B cell (primary cell): Measurements from ENCODE around the gene RNLS. TPM values are rescaled to one million over a fixed set of nuclear protein-coding genes. Genes with fewer than 3 reads are reported as not detected.

Source experiments
- ATAC-seq: fragments of 200-7000 bp; cut with Tn5 transposase; one replicate; pipeline ENCODE4 v1.10.0; 2021; ENCODE audit warnings: low read depth, mild to moderate bottlenecking, moderate number of reproducible peaks, moderate library complexity
- CTCF ChIA-PET: fragments of 350-600 bp; sonication (Branson Sonifier 250); formaldehyde crosslinking; loops from one replicate; lab custom pipeline; 2021; ENCODE audit warnings: antibody characterized with exemption, inconsistent platforms; lab: Charles Lee
- POLR2A ChIA-PET: fragments of 350-600 bp; sonication (Branson Sonifier 250); formaldehyde crosslinking; loops from one replicate; lab custom pipeline; 2021; ENCODE audit warnings: antibody characterized with exemption; lab: Charles Lee
- DNase-seq: peaks from one replicate; pipeline ENCODE4 v3.0.0; 2013
- H2AFZ ChIP-seq: 2 replicates; pipeline ENCODE4 v1.6.1; 2012; ENCODE audit warnings: mild to moderate bottlenecking, low read depth, low read length; ENCODE audit not compliant: insufficient read depth, poor library complexity, severe bottlenecking
- H3K27ac ChIP-seq, 2 donors: 1 replicate in 1 of 2; 2 replicates in 1 of 2; pipeline ENCODE4 v1.5.1; 2012 to 2013; ENCODE audit warnings: low read length in 2 of 2, mild to moderate bottlenecking in 2 of 2, moderate library complexity in 1 of 2
- H3K27me3 ChIP-seq, 4 experiments: fragments of 200-600 bp in 1 of 4; sonication (generic) in 1 of 4; replicated peaks in 1 of 4; 1 replicate in 2 of 4; 2 replicates in 2 of 4; pipeline versions ENCODE4 v1.6.1 to v1.7.0; 2013 to 2016; ENCODE audit warnings: low read length in 3 of 4, mild to moderate bottlenecking in 2 of 4, mixed read lengths in 1 of 4, moderate library complexity in 1 of 4; ENCODE audit not compliant: insufficient read depth in 4 of 4, control insufficient read depth in 3 of 4; ENCODE audit errors: control extremely low read depth in 1 of 4
- H3K36me3 ChIP-seq, 2 experiments: replicated peaks in 1 of 2; 1 replicate in 1 of 2; 2 replicates in 1 of 2; pipeline versions ENCODE4 v1.6.1 to v1.7.1; 2013; ENCODE audit warnings: low read length in 1 of 2; ENCODE audit not compliant: insufficient read depth in 2 of 2, control insufficient read depth in 1 of 2; ENCODE audit errors: control extremely low read depth in 1 of 2, extremely low read depth in 1 of 2
- H3K4me1 ChIP-seq, 2 donors: fragments of 200-600 bp in 1 of 2; sonication (generic) in 1 of 2; 1 replicate in 1 of 2; 2 replicates in 1 of 2; pipeline versions ENCODE4 v1.5.1 to v1.6.1; 2013 to 2017; ENCODE audit warnings: low read length in 2 of 2; ENCODE audit not compliant: control insufficient read depth in 2 of 2, insufficient read depth in 2 of 2
- H3K4me2 ChIP-seq: replicated peaks from 2 replicates; pipeline ENCODE3; 2012; ENCODE audit warnings: mild to moderate bottlenecking, low read depth, low read length; ENCODE audit not compliant: poor library complexity, severe bottlenecking
- H3K4me3 ChIP-seq, 5 experiments: fragments of 200-600 bp in 1 of 5; sonication (generic) in 1 of 5; 1 replicate in 3 of 5; 2 replicates in 2 of 5; pipeline versions ENCODE4 v1.5.1 to v1.7.0; 2011 to 2016; ENCODE audit warnings: low read length in 4 of 5, mild to moderate bottlenecking in 4 of 5, low read depth in 2 of 5, control low read depth in 1 of 5, moderate library complexity in 1 of 5; ENCODE audit not compliant: insufficient read depth in 1 of 5; ENCODE audit errors: control extremely low read depth in 1 of 5, extremely low read depth in 1 of 5
- H3K79me2 ChIP-seq: fragments of 200-600 bp; sonication (generic); one replicate; pipeline ENCODE4 v1.6.0; 2016; ENCODE audit warnings: low read length; ENCODE audit not compliant: control insufficient read depth, insufficient read depth
- H3K9ac ChIP-seq: fragments of 200-600 bp; sonication (generic); 2 replicates; pipeline ENCODE4 v1.6.1; 2017; ENCODE audit warnings: mild to moderate bottlenecking, low read length, moderate library complexity
- H3K9me3 ChIP-seq, 3 donors: one replicate each; pipeline versions ENCODE4 v1.6.1 to v1.7.1; 2013; ENCODE audit warnings: low read length in 2 of 3; ENCODE audit not compliant: control insufficient read depth in 2 of 3, insufficient read depth in 1 of 3; ENCODE audit errors: control extremely low read depth in 1 of 3
- H4K20me1 ChIP-seq: 2 replicates; pipeline ENCODE4 v1.6.0; 2012; ENCODE audit warnings: mild to moderate bottlenecking, low read length; ENCODE audit not compliant: insufficient read depth, control insufficient read depth, poor library complexity, severe bottlenecking
- H3K27ac Mint-ChIP-seq: one replicate; pipeline ENCODE4 v1.8.0; 2021; ENCODE audit warnings: mixed read lengths
- H3K27me3 Mint-ChIP-seq: one replicate; pipeline ENCODE4 v1.8.0; 2021; ENCODE audit warnings: mixed read lengths
- H3K4me1 Mint-ChIP-seq: one replicate; pipeline ENCODE4 v1.8.0; 2021; ENCODE audit warnings: mixed read lengths
- H3K4me3 Mint-ChIP-seq: one replicate; pipeline ENCODE4 v1.8.0; 2021; ENCODE audit warnings: mixed read lengths
- H3K9me3 Mint-ChIP-seq: one replicate; pipeline ENCODE4 v1.8.0; 2022; ENCODE audit warnings: mixed read lengths; ENCODE audit not compliant: insufficient read depth
- EZH2 ChIP-seq: IDR thresholded peaks from 2 replicates; pipeline ENCODE4 v1.6.1; 2012; ENCODE audit warnings: borderline replicate concordance, low read depth, mild to moderate bottlenecking, moderate library complexity, low read length; ENCODE audit not compliant: insufficient read depth, poor library complexity, severe bottlenecking
- WGBS: methylation state at CpG from one replicate; pipeline ENCODE4 v1.1.5; 2013; ENCODE audit warnings: missing lambda C conversion rate; ENCODE audit not compliant: insufficient coverage; 5-methylcytosine and 5-hydroxymethylcytosine counted together
- intact Hi-C: fragments of 100-400 bp; cut with micrococcal nuclease; formaldehyde crosslinking; loops from one replicate; pipeline ENCODE4 v1.10.0; 2022
- polyA plus RNA-seq: library from polyadenylated mRNA; depleted of rRNA; stranded (reverse); fragments of >200 nt; gene quantifications from 2 replicates; pipeline ENCODE4 v1.2.3, GENCODE V29; 2012
- total RNA-seq, 2 donors: library from RNA; stranded (reverse); fragments of 120-200 nt in 1 of 2; gene quantifications; 1 replicate in 1 of 2; 2 replicates in 1 of 2; pipeline versions ENCODE4 v1.2.3 to v1.2.4, GENCODE V29; 2013 to 2022
- TF ChIP-seq, protein P1 (sequence below): fragments of 200-600 bp; IDR thresholded peaks from one replicate; pipeline ENCODE4 v1.8.0; 2022; ENCODE audit warnings: antibody characterized with exemption, mild to moderate bottlenecking

Gene RNLS
- total and polyA plus RNA-seq, 2 donors (not counting 1 experiment from before 2014, with no cell fraction given), result 3.5 to 7.5 TPM

DNA sequence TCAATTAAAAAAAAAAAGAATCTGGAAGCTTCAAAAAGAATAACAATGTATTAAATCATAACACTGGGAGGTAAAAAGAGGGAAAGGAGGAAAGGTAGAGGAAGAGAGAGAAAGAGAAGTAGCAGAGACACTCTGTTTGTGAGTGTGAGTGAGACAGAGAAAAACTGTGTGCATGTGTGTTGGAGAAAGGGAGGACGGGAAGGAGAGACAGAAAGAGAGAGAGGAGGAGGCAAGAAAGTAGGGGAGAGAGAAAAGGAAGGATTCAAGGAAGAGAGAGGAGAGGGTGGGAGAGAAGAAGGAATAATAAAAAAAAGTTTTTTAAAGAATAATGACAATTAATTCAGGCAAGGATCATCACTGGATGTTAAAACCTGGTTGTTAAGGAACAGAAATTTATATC lies 77.9 kb downstream of the RNLS start:
- Histone ChIP-seq H3K79me2 (no peaks in the 10 kb centered on the region), H3K27me3 (no peaks in the 10 kb centered on the region), H3K36me3 (no peaks in the 10 kb centered on the region), H3K4me2 (no peak overlapping the region), H4K20me1 (no peaks in the 10 kb centered on the region), H3K9me3 (peaks cover 0 to 3% (median 0%) of the 10 kb centered on the region in 3 donors), H3K9ac (no peak overlapping the region), H2AFZ (no peak overlapping the region), H3K4me3 (no peak overlapping the region), H3K27ac (no peak overlapping the region), H3K4me1 (no peaks in the 10 kb centered on the region)
- Mint-ChIP-seq H3K27ac (no peak overlapping the region), H3K27me3 (no peaks in the 10 kb centered on the region), H3K9me3 (peaks cover 2% of the 10 kb centered on the region), H3K4me1 (peaks cover 7% of the 10 kb centered on the region), H3K4me3 (no peak overlapping the region)
- ATAC-seq (no peak), DNase-seq (no peak)
- ChIA-PET POLR2A (no interaction called here), CTCF (no interaction called here)
- no peak for TF ChIP-seq EZH2
- TF ChIP-seq, protein P1, sequence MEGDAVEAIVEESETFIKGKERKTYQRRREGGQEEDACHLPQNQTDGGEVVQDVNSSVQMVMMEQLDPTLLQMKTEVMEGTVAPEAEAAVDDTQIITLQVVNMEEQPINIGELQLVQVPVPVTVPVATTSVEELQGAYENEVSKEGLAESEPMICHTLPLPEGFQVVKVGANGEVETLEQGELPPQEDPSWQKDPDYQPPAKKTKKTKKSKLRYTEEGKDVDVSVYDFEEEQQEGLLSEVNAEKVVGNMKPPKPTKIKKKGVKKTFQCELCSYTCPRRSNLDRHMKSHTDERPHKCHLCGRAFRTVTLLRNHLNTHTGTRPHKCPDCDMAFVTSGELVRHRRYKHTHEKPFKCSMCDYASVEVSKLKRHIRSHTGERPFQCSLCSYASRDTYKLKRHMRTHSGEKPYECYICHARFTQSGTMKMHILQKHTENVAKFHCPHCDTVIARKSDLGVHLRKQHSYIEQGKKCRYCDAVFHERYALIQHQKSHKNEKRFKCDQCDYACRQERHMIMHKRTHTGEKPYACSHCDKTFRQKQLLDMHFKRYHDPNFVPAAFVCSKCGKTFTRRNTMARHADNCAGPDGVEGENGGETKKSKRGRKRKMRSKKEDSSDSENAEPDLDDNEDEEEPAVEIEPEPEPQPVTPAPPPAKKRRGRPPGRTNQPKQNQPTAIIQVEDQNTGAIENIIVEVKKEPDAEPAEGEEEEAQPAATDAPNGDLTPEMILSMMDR, result no peak
- 100% methylated on average over 1 of the region's 1 CpG for WGBS
- intact Hi-C loops, result no loop called here

DNA sequence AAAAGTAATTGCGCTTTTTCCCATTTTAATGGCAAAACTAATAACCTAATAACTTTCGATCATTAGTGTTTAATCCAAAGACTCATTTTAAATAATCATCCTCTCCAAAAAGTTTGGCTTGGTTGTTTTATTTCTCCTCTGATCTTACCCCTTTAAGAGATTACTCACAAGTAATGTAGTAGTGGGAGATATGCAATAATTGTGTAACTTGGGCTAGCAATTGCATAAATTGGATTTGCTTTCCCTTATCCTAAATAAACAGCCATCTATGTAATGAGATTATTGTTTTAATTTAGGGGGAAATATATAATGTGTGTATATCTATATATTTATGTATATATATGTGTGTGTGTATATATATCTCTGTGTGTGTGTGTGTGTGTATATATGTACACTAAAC lies 82.5 kb downstream of the RNLS start:
- H3K27ac Mint-ChIP-seq, result no peak overlapping the region
- H3K4me3 Mint-ChIP-seq, result no peak overlapping the region
- no peaks in the 10 kb centered on the region for H3K27me3 Mint-ChIP-seq
- ChIA-PET POLR2A (no interaction called here), CTCF (no interaction called here)
- DNase-seq (no peak), ATAC-seq (no peak)
- H3K79me2 ChIP-seq, result no peaks in the 10 kb centered on the region
- peaks cover 0 to 3% (median 0%) of the 10 kb centered on the region in 3 donors for H3K9me3 ChIP-seq
- no peak overlapping the region for H3K4me3 ChIP-seq
- H3K4me1 Mint-ChIP-seq, result peaks cover 13% of the 10 kb centered on the region
- TF ChIP-seq, protein P1, result no peak
- no peak for TF ChIP-seq EZH2
- no peak overlapping the region for H3K4me2 ChIP-seq
- no peak overlapping the region for H3K9ac ChIP-seq
- no peaks in the 10 kb centered on the region for H3K36me3 ChIP-seq
- no CpG with 5 or more reads among the region's 2 CpGs for WGBS
- no peaks in the 10 kb centered on the region for H4K20me1 ChIP-seq
- H3K9me3 Mint-ChIP-seq, result peaks cover 2% of the 10 kb centered on the region
- H3K4me1 ChIP-seq, result peaks cover 0 to under 1% of the 10 kb centered on the region in 2 donors
- intact Hi-C loops, result no loop called here
- H3K27ac ChIP-seq, result no peak overlapping the region
- H3K27me3 ChIP-seq, result no peaks in the 10 kb centered on the region
- no peak overlapping the region for H2AFZ ChIP-seq
